ENCODE data around the gene POMC.
A peak's percentile ranks its signal among the peaks of the same experiment; 100 is the strongest.
"Not testable (repeated sequence)": the region's sequence is repeated elsewhere in the genome, so short reads cannot be mapped to it uniquely, and the experiment has no call there.

The POMC gene

GRCh38 chr2:25176541-25177181 lies 8.3 kb upstream of the POMC start:
- DNase-seq (ENCODE audit: low spot score): no peak

- no peak for DNase-seq (ENCODE audit: low spot score)
These were observed 7.8 kb upstream of the POMC start for GRCh38 chr2:25176138-25176537.

GRCh38 chr2:25174192-25174861 lies 5.9 kb upstream of the POMC start:
- no peak for DNase-seq (ENCODE audit: low spot score)

- no peak for DNase-seq (ENCODE audit: low spot score)
These were observed 5.3 kb upstream of the POMC start for GRCh38 chr2:25173719-25174118.

DNA sequence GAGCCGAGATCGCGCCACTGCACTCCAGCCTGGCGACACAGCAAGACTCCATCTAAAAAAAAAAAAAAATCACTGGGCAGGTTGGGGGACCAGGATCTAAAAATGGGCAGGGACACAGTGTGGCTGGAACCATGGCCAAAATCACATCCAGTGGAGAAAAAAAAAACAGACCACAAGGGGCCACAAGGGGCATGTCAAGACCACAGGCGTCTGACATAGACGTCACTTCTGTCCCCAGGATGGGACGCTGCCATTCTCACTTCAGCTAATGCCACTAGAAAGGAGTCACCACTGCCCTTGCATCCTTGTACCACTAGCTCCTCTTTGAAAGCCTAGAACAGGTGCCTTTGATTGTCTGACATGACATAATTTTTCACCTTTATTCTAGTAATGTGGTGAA lies 2.5 kb upstream of the POMC start:
- DNase-seq (ENCODE audit: low spot score): no peak

DNA sequence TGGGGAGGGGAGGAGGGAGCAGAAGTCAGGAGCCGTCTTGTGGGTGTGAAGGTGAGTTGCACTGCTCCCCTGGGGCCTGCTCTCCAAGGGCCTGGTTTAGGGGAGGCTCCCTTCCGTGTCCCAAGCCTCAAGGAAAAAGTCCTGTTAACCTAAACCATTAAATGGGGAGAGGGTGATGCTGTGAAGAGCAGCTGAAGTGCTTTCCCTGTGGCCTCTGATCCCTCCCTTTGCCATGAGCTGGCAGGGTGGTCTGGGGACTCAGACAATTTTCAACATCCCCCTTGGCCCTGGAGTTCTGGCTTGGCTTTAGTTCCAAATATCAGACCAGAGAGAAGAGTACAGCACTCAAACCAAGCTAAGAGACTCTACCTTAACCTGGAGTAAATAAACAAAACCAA lies 692 bp upstream of the POMC start:
- no peak for DNase-seq (ENCODE audit: low spot score)

- peak; percentile 18 for DNase-seq (ENCODE audit: low spot score)
These were observed 2.1 kb downstream of the POMC start for GRCh38 chr2:25165992-25166875.

DNA sequence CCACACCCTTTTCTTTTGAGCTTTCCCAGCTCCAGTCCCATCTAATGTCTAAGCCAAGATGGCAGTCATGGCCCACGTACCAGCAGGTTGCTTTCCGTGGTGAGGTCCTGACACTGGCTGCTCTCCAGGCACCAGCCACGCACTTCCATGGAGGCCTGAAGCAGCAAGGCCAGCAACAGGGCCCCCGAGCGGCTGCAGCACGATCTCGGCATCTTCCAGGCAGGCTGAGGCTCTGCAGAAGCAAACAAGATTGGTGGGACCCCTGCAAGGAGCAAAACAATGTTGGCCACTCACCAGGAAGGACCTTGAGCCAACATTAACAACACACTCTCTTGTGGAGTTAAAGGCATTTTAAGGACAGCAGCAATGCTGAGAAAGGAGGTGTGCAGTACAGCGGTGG lies 3.8 kb downstream of the POMC start:
- DNase-seq (ENCODE audit: low spot score): no peak

- DNase-seq (ENCODE audit: low spot score): not testable (repeated sequence)
These were observed 6.3 kb downstream of the POMC start for GRCh38 chr2:25162061-25162460.

GRCh38 chr2:25161055-25161781 lies 7.2 kb downstream of the POMC start:
- no peak for DNase-seq (ENCODE audit: low spot score)

DNA sequence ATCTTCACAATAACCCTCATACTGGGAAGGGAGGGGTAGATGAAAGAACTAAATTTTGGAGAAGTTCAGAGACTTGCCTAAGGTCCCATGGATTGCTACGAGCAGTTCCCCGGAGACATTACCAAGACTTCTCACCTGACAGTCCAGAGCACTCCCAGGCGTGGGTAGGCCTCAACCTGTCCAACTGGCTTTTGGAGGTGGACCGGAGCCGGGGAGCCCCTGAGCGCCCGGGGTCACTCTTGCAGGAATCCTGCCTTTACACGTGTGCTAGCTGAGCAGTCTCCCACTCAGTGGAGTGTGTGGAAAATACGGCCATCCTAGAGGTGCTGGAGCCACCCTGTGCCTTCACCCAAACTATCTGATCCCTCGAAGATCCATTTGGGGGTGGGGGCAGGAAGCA lies 8.0 kb downstream of the POMC start:
- DNase-seq (ENCODE audit: low spot score): no peak

GRCh38 chr2:25159949-25160348 lies 8.4 kb downstream of the POMC start:
- DNase-seq (ENCODE audit: low spot score): peak; percentile 24

DNA sequence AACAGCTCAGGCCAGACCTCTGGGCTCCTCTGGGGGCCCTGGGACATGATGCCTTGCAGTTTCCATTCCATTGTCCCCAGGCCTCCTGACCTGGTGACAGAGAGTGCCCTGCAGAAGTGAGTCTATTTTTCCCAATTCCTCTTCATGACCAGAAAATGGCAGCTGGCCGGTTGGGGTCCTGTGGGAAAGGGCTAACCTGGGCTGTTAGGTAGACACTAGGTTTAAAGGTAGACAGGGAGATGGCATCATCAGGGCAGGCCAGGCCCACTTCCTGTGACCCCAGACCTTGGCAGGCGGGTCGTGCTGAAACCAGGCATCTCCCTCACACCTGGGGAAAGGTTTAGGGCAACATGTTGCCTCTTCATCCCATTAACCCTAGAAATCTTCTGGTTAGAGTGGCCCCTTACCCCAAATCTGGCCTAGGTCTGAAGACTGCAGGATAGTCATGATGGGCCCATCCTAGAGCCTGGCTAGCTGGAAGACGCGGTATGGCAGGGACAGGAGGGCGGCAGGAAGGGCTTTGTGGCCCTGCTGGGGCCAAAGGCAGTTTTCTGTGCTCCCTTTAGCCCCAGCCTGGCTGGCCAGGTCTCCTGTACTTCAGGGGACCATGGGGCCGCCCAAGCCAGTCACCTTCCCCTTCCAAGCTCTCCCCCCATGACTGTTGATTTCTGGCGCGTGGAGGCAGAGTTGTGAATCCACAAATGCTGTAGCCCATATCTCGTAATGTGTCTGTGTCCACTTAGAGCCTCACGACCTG lies 10.1 kb downstream of the POMC start:
- no peak for DNase-seq (ENCODE audit: low spot score)

GRCh38 chr2:25155401-25155800 lies 13.0 kb downstream of the POMC start:
- no peak for DNase-seq (ENCODE audit: low spot score)

- DNase-seq (ENCODE audit: low spot score): no peak
These were observed 16.7 kb downstream of the POMC start for GRCh38 chr2:25151718-25152117.

DNA sequence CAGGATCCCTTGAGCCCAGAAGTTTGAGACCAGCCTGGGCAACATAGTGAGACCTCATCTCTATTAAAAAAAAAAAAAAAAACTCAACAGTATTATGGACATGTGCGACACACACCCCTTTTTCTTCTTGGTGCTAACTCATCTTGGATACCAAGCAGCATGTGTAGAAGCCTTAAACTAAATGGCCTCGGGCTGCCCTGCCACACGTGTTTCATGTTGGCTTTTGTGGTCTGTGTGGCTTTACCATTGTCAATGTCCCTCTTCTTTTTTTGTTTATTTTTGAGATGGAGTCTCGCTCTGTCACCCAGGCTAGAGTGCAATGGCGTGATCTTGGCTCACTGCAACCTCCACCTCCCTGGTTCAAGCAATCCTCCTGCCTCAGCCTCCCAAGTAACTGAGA lies 17.4 kb downstream of the POMC start:
- not testable (repeated sequence) for DNase-seq (ENCODE audit: low spot score)

GRCh38 chr2:25149646-25150045 lies 18.7 kb downstream of the POMC start:
- no peak for DNase-seq (ENCODE audit: low spot score)

- DNase-seq (ENCODE audit: low spot score): no peak
These were observed 21.5 kb downstream of the POMC start for GRCh38 chr2:25146896-25147295.

- DNase-seq (ENCODE audit: low spot score): no peak
These were observed 22.6 kb downstream of the POMC start for GRCh38 chr2:25145803-25146202.

GRCh38 chr2:25141120-25141519 lies 27.3 kb downstream of the POMC start:
- no peak for DNase-seq (ENCODE audit: low spot score)

GRCh38 chr2:25140535-25140934 lies 27.8 kb downstream of the POMC start:
- DNase-seq (ENCODE audit: low spot score): not testable (repeated sequence)

GRCh38 chr2:25132693-25133092 lies 35.7 kb downstream of the POMC start:
- no peak for DNase-seq (ENCODE audit: low spot score)

All from RKO (cell line).